K562 (cell line): ENCODE results near the gene GPR108. TPM values are rescaled to one million over a fixed set of nuclear protein-coding genes. Genes with fewer than 3 reads are reported as not detected.

Experiments used
- EGR1 ChIP-seq: fragments of 450-650 bp; conservative IDR thresholded peaks from 2 replicates; pipeline ENCODE4 v1.6.1; 2017; ENCODE audit warnings: mild to moderate bottlenecking
- FOXA1 ChIP-seq: fragments of 450-650 bp; IDR thresholded peaks from 2 replicates; pipeline ENCODE4 v1.6.1; 2016; ENCODE audit warnings: mild to moderate bottlenecking, borderline replicate concordance
- HBP1 ChIP-seq: fragments of 450-650 bp; formaldehyde crosslinking; IDR thresholded peaks from 2 replicates; pipeline ENCODE4 v1.4.0; 2022; ENCODE audit warnings: missing genetic modification characterization
- KDM1A ChIP-seq, 2 experiments: fragments of 450-650 bp; IDR thresholded peaks; 2 replicates each; pipeline ENCODE4 v1.6.1; 2016; ENCODE audit warnings: mild to moderate bottlenecking in 2 of 2
- PCBP1 ChIP-seq: fragments of 200-400 bp; formaldehyde crosslinking; IDR thresholded peaks from 2 replicates; pipeline ENCODE4 v1.6.1; 2018; ENCODE audit warnings: mild to moderate bottlenecking, low read depth, low read length; ENCODE audit not compliant: poor library complexity, severe bottlenecking
- PKNOX1 ChIP-seq: fragments of 450-650 bp; IDR thresholded peaks from 2 replicates; pipeline ENCODE4 v1.6.1; 2016
- POLR3A ChIP-seq: IDR thresholded peaks from 2 replicates; pipeline ENCODE4 v1.6.1; 2011; ENCODE audit warnings: borderline replicate concordance, mild to moderate bottlenecking, moderate library complexity; ENCODE audit not compliant: insufficient read length, insufficient read depth; ENCODE audit errors: extremely low read depth
- PTRF ChIP-seq: fragments of 450-650 bp; IDR thresholded peaks from 2 replicates; pipeline ENCODE4 v1.6.1; 2016; ENCODE audit warnings: mild to moderate bottlenecking, missing genetic modification characterization, missing compliant biosample characterization
- RBM39 ChIP-seq: fragments of 200-400 bp; formaldehyde crosslinking; optimal IDR thresholded peaks from 2 replicates; pipeline ENCODE3; 2018; ENCODE audit warnings: low read depth, low read length
- SP2 ChIP-seq: IDR thresholded peaks from 2 replicates; pipeline ENCODE4 v1.6.1; 2011; ENCODE audit warnings: mild to moderate bottlenecking, low read depth, low read length, moderate library complexity; ENCODE audit not compliant: poor library complexity, severe bottlenecking; ENCODE audit errors: extremely low read depth
- TRIM28 ChIP-seq: fragments of 450-650 bp; IDR thresholded peaks from 2 replicates; pipeline ENCODE4 v1.6.1; 2017
- UBTF ChIP-seq, 2 experiments: IDR thresholded peaks; 2 replicates each; pipeline ENCODE4 v1.6.1; 2012; ENCODE audit warnings: improper control_type of control experiment in 2 of 2, low read depth in 2 of 2, low read length in 2 of 2, borderline replicate concordance in 1 of 2
- ZBTB26 ChIP-seq: fragments of 450-650 bp; formaldehyde crosslinking; IDR thresholded peaks from 2 replicates; pipeline ENCODE4 v1.4.0; 2022; ENCODE audit warnings: missing genetic modification characterization
- ZBTB7A ChIP-seq: IDR thresholded peaks from 2 replicates; pipeline ENCODE4 v1.6.1; 2011; ENCODE audit warnings: low read depth, mild to moderate bottlenecking, low read length, moderate library complexity, borderline replicate concordance; ENCODE audit not compliant: control insufficient read depth
- ZNF121 ChIP-seq: sonication (generic); formaldehyde crosslinking; conservative IDR thresholded peaks from 2 replicates; pipeline ENCODE4 v1.8.0; 2022; ENCODE audit warnings: missing genetic modification reagents
- ZNF140 ChIP-seq: fragments of 250-450 bp; sonication (Bioruptor Pico); IDR thresholded peaks from 2 replicates; pipeline ENCODE4 v1.8.0; 2021; ENCODE audit warnings: moderate library complexity, mild to moderate bottlenecking, inconsistent platforms
- polyA plus RNA-seq, 8 experiments: library from polyadenylated mRNA; depleted of rRNA in 4 of 8; stranded (reverse) in 5 of 8; unstranded in 3 of 8; fragments of >200 nt; fragmentation: Nextera tagmentation in 2 of 8; fragmentation: Illumina TruSeq in 1 of 8; extraction: Ambion mirVana in 2 of 8; extraction: Trizol in 1 of 8; gene quantifications; 2 replicates each; pipeline versions ENCODE4 v1.2.1 to v1.2.3, GENCODE V29; 2011 to 2014; ENCODE audit warnings: inconsistent platforms in 1 of 8, missing spikeins in 1 of 8
- total RNA-seq, 7 experiments: library from RNA; depleted of rRNA in 6 of 7; stranded (reverse); fragments of >200 nt in 6 of 7; fragmentation: Illumina TruSeq in 2 of 7; extraction: Trizol in 2 of 7; gene quantifications; 2 replicates each; pipeline versions ENCODE4 v1.2.1 to v1.2.3, GENCODE V29; 2011 to 2021; ENCODE audit warnings: low replicate concordance in 1 of 7

GPR108 gene
- total and polyA plus RNA-seq, 9 of the 15 experiments (the other 6 are each of a cell fraction or from before 2014, with no cell fraction given): 2.4 to 33.2 (median 24.4) TPM

GRCh38 chr19:6767357-6768235 is 30.2 kb upstream of the GPR108 start, which contains the start of gene SH2D3A (continued):
- TF ChIP-seq TRIM28 (no peak), RBM39 (no peak), PKNOX1 (no peak; the same call in 1 of the 2 replicates), ZNF121 (no peak), UBTF (IDR thresholded peaks at IDR 0.05; ENCODE audit: borderline replicate concordance in 1 of 2, low read depth in 2 of 2, low read length in 2 of 2) (no peak), EGR1 (peak; percentile 65), ZNF140 (CRISPR knock-in tag) (no peak), ZBTB26 (CRISPR knock-in tag) (no peak), PCBP1 (no peak), HBP1 (no peak), PTRF (tag) (no peak), KDM1A (IDR thresholded peaks at IDR 0.05) (peak; percentile 63 to 65; a peak in 3 of 4 replicates), SP2 (no peak), ZBTB7A (peak; percentile 91), POLR3A (no peak), FOXA1 (no peak)
